ENCODE data around the gene WDR62. TPM values are rescaled to one million over a fixed set of nuclear protein-coding genes. Genes with fewer than 3 reads are reported as not detected.

Gene WDR62
- total RNA-seq, 2 donors from 2014 or later, result 23.5 to 34.4 TPM

DNA sequence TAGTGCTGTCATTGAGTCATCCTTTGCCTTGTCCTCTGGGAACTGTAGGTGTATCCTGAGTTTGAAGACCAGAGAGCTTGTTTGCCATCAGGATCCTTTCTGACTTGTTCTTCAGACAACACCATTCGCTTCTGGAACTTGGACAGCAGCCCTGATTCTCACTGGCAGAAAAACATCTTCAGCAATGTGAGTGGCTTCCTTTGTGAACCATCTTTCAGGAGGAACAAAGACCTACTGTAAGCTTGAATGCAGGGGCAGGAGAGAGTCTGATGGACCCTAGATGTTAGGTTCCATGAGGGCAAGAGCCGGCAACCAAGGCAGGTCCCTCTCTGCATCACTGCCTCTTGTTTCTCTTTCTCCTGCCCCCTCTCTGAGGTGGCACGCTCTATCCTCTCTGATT is 26.7 kb downstream of the WDR62 start:
- H3K9me3 Mint-ChIP-seq, result no peaks in the 10 kb centered on the region
- no peaks in the 10 kb centered on the region for H3K9me3 ChIP-seq (ENCODE audit: control insufficient read depth, low read length)
- H3K36me3 ChIP-seq (ENCODE audit: control insufficient read depth, insufficient read depth, low read length), result peaks cover 62% of the 10 kb centered on the region
- no peak overlapping the region for H3K4me3 ChIP-seq (ENCODE audit: low read length)
- TF ChIP-seq, protein P1, sequence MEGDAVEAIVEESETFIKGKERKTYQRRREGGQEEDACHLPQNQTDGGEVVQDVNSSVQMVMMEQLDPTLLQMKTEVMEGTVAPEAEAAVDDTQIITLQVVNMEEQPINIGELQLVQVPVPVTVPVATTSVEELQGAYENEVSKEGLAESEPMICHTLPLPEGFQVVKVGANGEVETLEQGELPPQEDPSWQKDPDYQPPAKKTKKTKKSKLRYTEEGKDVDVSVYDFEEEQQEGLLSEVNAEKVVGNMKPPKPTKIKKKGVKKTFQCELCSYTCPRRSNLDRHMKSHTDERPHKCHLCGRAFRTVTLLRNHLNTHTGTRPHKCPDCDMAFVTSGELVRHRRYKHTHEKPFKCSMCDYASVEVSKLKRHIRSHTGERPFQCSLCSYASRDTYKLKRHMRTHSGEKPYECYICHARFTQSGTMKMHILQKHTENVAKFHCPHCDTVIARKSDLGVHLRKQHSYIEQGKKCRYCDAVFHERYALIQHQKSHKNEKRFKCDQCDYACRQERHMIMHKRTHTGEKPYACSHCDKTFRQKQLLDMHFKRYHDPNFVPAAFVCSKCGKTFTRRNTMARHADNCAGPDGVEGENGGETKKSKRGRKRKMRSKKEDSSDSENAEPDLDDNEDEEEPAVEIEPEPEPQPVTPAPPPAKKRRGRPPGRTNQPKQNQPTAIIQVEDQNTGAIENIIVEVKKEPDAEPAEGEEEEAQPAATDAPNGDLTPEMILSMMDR (conservative IDR thresholded peaks at IDR 0.05), result no peak
- no peak overlapping the region for H3K4me3 Mint-ChIP-seq
- no peaks in the 10 kb centered on the region for H3K27me3 Mint-ChIP-seq (ENCODE audit: insufficient read depth)
- H3K4me1 Mint-ChIP-seq, result no peaks in the 10 kb centered on the region
- no peaks in the 10 kb centered on the region for H3K4me1 ChIP-seq (ENCODE audit: control insufficient read depth, insufficient read depth, low read length)
- H3K36me3 Mint-ChIP-seq (ENCODE audit: low read depth), result peaks cover 61% of the 10 kb centered on the region
- H3K27me3 ChIP-seq (ENCODE audit: control insufficient read depth, insufficient read depth, low read length, poor library complexity, severe bottlenecking), result no peaks in the 10 kb centered on the region
- DNase-seq, result no peak
- 90 to 92% methylated on average over 1 to 3 of the region's 3 CpGs for WGBS, 2 experiments (ENCODE audit: insufficient coverage in 1 of 2, insufficient read length in 1 of 2)
- H3K9ac ChIP-seq (ENCODE audit: extremely low read depth, low read length, poor library complexity, severe bottlenecking), result no peak overlapping the region
- no peak overlapping the region for H3K27ac ChIP-seq (ENCODE audit: low read depth, low read length)
- no peak overlapping the region for H3K27ac Mint-ChIP-seq

DNA sequence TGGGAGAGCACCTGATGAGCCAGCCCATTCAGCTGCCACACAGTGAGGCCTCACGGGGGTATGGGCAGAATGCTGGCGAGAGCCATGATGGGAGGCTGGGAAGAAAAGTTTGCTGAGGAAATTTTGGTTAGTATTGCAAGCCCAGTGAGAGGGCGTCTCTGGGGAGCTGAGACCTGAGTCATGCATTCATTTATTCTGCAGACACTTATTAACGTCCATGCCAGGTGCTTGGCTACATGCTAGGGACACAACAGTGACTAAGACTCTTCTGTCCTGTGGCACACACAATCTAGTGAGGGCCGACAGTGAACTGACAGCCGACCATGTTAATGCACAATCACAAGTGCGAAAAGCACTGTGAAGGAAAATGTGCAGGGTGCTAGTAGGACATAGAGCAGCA is 27.2 kb downstream of the WDR62 start:
- Histone ChIP-seq H3K9ac (ENCODE audit: extremely low read depth, low read length, poor library complexity, severe bottlenecking) (no peak overlapping the region), H3K4me1 (ENCODE audit: control insufficient read depth, insufficient read depth, low read length) (no peaks in the 10 kb centered on the region), H3K27ac (ENCODE audit: low read depth, low read length) (no peak overlapping the region), H3K36me3 (ENCODE audit: control insufficient read depth, insufficient read depth, low read length) (peaks cover 62% of the 10 kb centered on the region), H3K27me3 (ENCODE audit: control insufficient read depth, insufficient read depth, low read length, poor library complexity, severe bottlenecking) (no peaks in the 10 kb centered on the region), H3K9me3 (ENCODE audit: control insufficient read depth, low read length) (no peaks in the 10 kb centered on the region), H3K4me3 (ENCODE audit: low read length) (no peak overlapping the region)
- no peaks in the 10 kb centered on the region for H3K27me3 Mint-ChIP-seq (ENCODE audit: insufficient read depth)
- TF ChIP-seq, protein P1 (conservative IDR thresholded peaks at IDR 0.05), result no peak
- no peaks in the 10 kb centered on the region for H3K9me3 Mint-ChIP-seq
- no peak for DNase-seq
- H3K27ac Mint-ChIP-seq, result no peak overlapping the region
- 92 to 93% methylated on average over 6 to 7 of the region's 7 CpGs for WGBS, 2 experiments (ENCODE audit: insufficient coverage in 1 of 2, insufficient read length in 1 of 2)
- no peaks in the 10 kb centered on the region for H3K4me1 Mint-ChIP-seq
- no peak overlapping the region for H3K4me3 Mint-ChIP-seq
- H3K36me3 Mint-ChIP-seq (ENCODE audit: low read depth), result peaks cover 66% of the 10 kb centered on the region

DNA sequence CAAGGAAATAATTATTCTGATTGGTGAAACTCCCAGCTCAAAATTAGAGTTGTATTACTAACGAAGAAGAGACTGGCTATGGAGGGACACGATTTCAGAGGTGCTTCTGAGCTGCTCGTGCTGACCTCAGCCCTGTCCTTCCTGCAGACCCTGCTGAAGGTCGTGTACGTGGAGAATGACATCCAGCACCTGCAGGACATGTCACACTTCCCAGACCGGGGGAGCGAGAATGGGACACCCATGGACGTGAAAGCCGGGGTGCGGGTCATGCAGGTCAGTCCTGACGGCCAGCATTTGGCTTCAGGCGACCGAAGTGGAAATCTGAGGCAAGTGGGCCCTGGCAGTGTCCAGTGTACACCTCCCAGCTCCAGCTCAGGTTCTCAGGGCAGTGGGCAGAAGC is 28.2 kb downstream of the WDR62 start:
- TF ChIP-seq, protein P1 (conservative IDR thresholded peaks at IDR 0.05), result no peak
- no peak overlapping the region for H3K4me3 ChIP-seq (ENCODE audit: low read length)
- no peak for DNase-seq
- no peaks in the 10 kb centered on the region for H3K4me1 ChIP-seq (ENCODE audit: control insufficient read depth, insufficient read depth, low read length)
- WGBS, 2 experiments (ENCODE audit: insufficient coverage in 1 of 2, insufficient read length in 1 of 2), result 92 to 100% methylated on average over 7 to 13 of the region's 13 CpGs
- H3K27ac ChIP-seq (ENCODE audit: low read depth, low read length), result no peak overlapping the region
- no peaks in the 10 kb centered on the region for H3K9me3 Mint-ChIP-seq
- H3K27me3 Mint-ChIP-seq (ENCODE audit: insufficient read depth), result no peaks in the 10 kb centered on the region
- H3K4me3 Mint-ChIP-seq, result no peak overlapping the region
- no peaks in the 10 kb centered on the region for H3K4me1 Mint-ChIP-seq
- H3K9ac ChIP-seq (ENCODE audit: extremely low read depth, low read length, poor library complexity, severe bottlenecking), result no peak overlapping the region
- no peak overlapping the region for H3K27ac Mint-ChIP-seq
- no peaks in the 10 kb centered on the region for H3K27me3 ChIP-seq (ENCODE audit: control insufficient read depth, insufficient read depth, low read length, poor library complexity, severe bottlenecking)
- no peaks in the 10 kb centered on the region for H3K9me3 ChIP-seq (ENCODE audit: control insufficient read depth, low read length)
- H3K36me3 ChIP-seq (ENCODE audit: control insufficient read depth, insufficient read depth, low read length), result peaks cover 61% of the 10 kb centered on the region
- H3K36me3 Mint-ChIP-seq (ENCODE audit: low read depth), result peaks cover 63% of the 10 kb centered on the region
